Vagina (tissue), 2 donors: ENCODE measurements around the gene TLDC2. TPM values are rescaled to one million over a fixed set of nuclear protein-coding genes. Genes with fewer than 3 reads are reported as not detected.

Experiments used
- DNase-seq, 2 donors: peaks; one replicate each; pipeline ENCODE4 v3.0.0-alpha.2; 2017; ENCODE audit errors: extremely low spot score in 2 of 2
- H3K27ac ChIP-seq: fragments of 200-600 bp; sonication (generic); one replicate; pipeline ENCODE4 v1.5.1; 2019
- H3K27me3 ChIP-seq: fragments of 200-600 bp; sonication (generic); one replicate; pipeline ENCODE4 v1.5.1; 2019
- H3K36me3 ChIP-seq, 2 donors: fragments of 200-600 bp; sonication (generic); one replicate each; pipeline ENCODE4 v1.5.1; 2017 to 2019
- H3K4me1 ChIP-seq: fragments of 200-600 bp; sonication (generic); one replicate; pipeline ENCODE4 v1.5.1; 2019
- H3K4me3 ChIP-seq, 2 donors: fragments of 200-600 bp; sonication (generic); 1 replicate in 1 of 2; 2 replicates in 1 of 2; pipeline ENCODE4 v1.5.1; 2016 to 2019
- H3K9me3 ChIP-seq: fragments of 200-600 bp; sonication (generic); one replicate; pipeline ENCODE4 v1.5.1; 2019
- POLR2A ChIP-seq, 2 donors: fragments of 450-650 bp; IDR thresholded peaks; one replicate each; pipeline ENCODE4 v1.6.1; 2017; ENCODE audit warnings: antibody characterized with exemption in 2 of 2, mild to moderate bottlenecking in 2 of 2, moderate library complexity in 2 of 2
- POLR2AphosphoS5 ChIP-seq, 2 donors: sonication (generic); formaldehyde crosslinking; IDR thresholded peaks; one replicate each; pipeline ENCODE4 v1.9.0; 2017; ENCODE audit warnings: antibody characterized with exemption in 2 of 2, mild to moderate bottlenecking in 2 of 2, low read depth in 1 of 2; ENCODE audit not compliant: insufficient read depth in 1 of 2
- intact Hi-C: fragments of 100-400 bp; cut with DNase I; formaldehyde crosslinking; loops from one replicate; pipeline ENCODE4 v1.15.1; 2023
- total RNA-seq: library from RNA; depleted of rRNA; stranded (reverse); fragments of >200 nt; gene quantifications from one replicate; pipeline ENCODE4 v1.2.3, GENCODE V29; 2016
- TF ChIP-seq, protein P1 (sequence below), 3 experiments: fragments of 450-650 bp in 2 of 3; fragments of 200-600 bp in 1 of 3; sonication (generic) in 1 of 3; IDR thresholded peaks; one replicate each; pipeline ENCODE4 v1.5.1; 2017 to 2019; ENCODE audit warnings: antibody characterized with exemption in 3 of 3, mild to moderate bottlenecking in 2 of 3, moderate library complexity in 2 of 3

The TLDC2 gene
- total RNA-seq, 1 donor from 2014 or later: 3.9 TPM

DNA sequence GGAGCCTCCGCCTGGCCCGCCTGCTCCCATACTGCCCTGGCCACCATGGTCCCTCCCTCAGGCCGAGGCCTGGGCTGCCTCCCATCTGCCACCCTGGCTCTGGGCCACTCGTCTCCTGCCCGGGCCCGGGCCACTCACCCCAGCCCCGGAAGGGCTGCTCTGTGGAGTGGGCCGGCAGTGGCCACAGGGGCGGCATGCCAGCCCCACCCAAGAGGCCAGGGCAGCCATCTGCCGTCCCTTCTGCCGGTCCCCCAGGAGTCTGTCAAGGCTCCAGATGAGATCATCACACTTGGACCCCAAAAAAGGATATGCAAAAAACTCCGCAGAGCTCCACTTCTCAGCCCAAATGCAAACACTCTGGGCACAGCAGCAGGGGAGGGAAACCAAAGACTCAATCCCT, 23.8 kb upstream of the TLDC2 start:
- no peak for TF ChIP-seq POLR2A (IDR thresholded peaks at IDR 0.05)
- peak in 1 of 2 donors; percentile 58 for TF ChIP-seq POLR2AphosphoS5 (IDR thresholded peaks at IDR 0.05; ENCODE audit: insufficient read depth in 1 of 2, low read depth in 1 of 2)
- DNase-seq: no peak
- Histone ChIP-seq H3K36me3 (no peaks in the 10 kb centered on the region), H3K4me1 (peaks cover 71% of the 10 kb centered on the region), H3K27me3 (no peaks in the 10 kb centered on the region), H3K9me3 (no peaks in the 10 kb centered on the region), H3K4me3 (peak overlapping the region in 1 of 2 donors; percentile 39), H3K27ac (peak overlapping the region; percentile 79)
- intact Hi-C loops: no loop called here

GRCh38 chr20:36854348-36855240, 21.3 kb upstream of the TLDC2 start:
- Histone ChIP-seq H3K4me1 (peaks cover 78% of the 10 kb centered on the region), H3K36me3 (no peaks in the 10 kb centered on the region), H3K27ac (peak overlapping the region; percentile 79), H3K4me3 (no peak overlapping the region), H3K27me3 (no peaks in the 10 kb centered on the region), H3K9me3 (no peaks in the 10 kb centered on the region)
- no peak for DNase-seq
- intact Hi-C loops: no loop called here
- TF ChIP-seq POLR2A (IDR thresholded peaks at IDR 0.05): no peak
- TF ChIP-seq POLR2AphosphoS5 (IDR thresholded peaks at IDR 0.05; ENCODE audit: insufficient read depth in 1 of 2, low read depth in 1 of 2): no peak
- TF ChIP-seq, protein P1, sequence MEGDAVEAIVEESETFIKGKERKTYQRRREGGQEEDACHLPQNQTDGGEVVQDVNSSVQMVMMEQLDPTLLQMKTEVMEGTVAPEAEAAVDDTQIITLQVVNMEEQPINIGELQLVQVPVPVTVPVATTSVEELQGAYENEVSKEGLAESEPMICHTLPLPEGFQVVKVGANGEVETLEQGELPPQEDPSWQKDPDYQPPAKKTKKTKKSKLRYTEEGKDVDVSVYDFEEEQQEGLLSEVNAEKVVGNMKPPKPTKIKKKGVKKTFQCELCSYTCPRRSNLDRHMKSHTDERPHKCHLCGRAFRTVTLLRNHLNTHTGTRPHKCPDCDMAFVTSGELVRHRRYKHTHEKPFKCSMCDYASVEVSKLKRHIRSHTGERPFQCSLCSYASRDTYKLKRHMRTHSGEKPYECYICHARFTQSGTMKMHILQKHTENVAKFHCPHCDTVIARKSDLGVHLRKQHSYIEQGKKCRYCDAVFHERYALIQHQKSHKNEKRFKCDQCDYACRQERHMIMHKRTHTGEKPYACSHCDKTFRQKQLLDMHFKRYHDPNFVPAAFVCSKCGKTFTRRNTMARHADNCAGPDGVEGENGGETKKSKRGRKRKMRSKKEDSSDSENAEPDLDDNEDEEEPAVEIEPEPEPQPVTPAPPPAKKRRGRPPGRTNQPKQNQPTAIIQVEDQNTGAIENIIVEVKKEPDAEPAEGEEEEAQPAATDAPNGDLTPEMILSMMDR (IDR thresholded peaks at IDR 0.05): no peak

GRCh38 chr20:36855241-36855657, 20.7 kb upstream of the TLDC2 start:
- no peaks in the 10 kb centered on the region for H3K9me3 ChIP-seq
- no peaks in the 10 kb centered on the region for H3K36me3 ChIP-seq
- H3K4me3 ChIP-seq: peak overlapping the region in 1 of 2 donors; percentile 13
- peak overlapping the region; percentile 79 for H3K27ac ChIP-seq
- intact Hi-C loops: no loop called here
- H3K4me1 ChIP-seq: peaks cover 85% of the 10 kb centered on the region
- no peaks in the 10 kb centered on the region for H3K27me3 ChIP-seq
- TF ChIP-seq POLR2AphosphoS5 (IDR thresholded peaks at IDR 0.05; ENCODE audit: insufficient read depth in 1 of 2, low read depth in 1 of 2) (no peak), POLR2A (IDR thresholded peaks at IDR 0.05) (no peak)
- TF ChIP-seq, protein P1 (IDR thresholded peaks at IDR 0.05): no peak
- DNase-seq: no peak

DNA sequence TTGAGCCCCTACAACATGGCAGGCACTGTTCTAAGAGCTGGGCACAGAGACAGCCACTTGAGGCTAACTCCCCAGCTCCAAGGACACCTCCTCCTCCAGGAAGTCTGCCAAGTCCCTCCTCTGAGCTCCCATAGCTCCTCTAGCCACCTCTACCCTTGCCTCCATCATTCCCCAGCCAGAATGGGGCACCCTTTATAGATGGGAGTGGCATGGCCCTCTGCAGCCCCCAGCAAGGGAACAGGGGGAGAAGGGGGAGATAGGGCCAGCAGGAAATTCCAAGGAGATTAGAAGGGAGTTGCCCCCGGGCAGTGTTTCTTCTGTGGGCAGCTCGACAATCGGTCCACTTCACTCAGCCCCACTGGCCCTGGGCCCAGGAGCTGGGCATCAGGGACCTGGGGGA, 19.7 kb upstream of the TLDC2 start:
- Histone ChIP-seq H3K4me1 (peaks cover 94% of the 10 kb centered on the region), H3K27me3 (no peaks in the 10 kb centered on the region), H3K36me3 (no peaks in the 10 kb centered on the region), H3K9me3 (no peaks in the 10 kb centered on the region), H3K27ac (peak overlapping the region; percentile 79), H3K4me3 (no peak overlapping the region)
- intact Hi-C loops: no loop called here
- no peak for DNase-seq
- no peak for TF ChIP-seq POLR2AphosphoS5 (IDR thresholded peaks at IDR 0.05; ENCODE audit: insufficient read depth in 1 of 2, low read depth in 1 of 2)
- TF ChIP-seq POLR2A (IDR thresholded peaks at IDR 0.05): no peak
- TF ChIP-seq, protein P1 (IDR thresholded peaks at IDR 0.05): no peak

DNA sequence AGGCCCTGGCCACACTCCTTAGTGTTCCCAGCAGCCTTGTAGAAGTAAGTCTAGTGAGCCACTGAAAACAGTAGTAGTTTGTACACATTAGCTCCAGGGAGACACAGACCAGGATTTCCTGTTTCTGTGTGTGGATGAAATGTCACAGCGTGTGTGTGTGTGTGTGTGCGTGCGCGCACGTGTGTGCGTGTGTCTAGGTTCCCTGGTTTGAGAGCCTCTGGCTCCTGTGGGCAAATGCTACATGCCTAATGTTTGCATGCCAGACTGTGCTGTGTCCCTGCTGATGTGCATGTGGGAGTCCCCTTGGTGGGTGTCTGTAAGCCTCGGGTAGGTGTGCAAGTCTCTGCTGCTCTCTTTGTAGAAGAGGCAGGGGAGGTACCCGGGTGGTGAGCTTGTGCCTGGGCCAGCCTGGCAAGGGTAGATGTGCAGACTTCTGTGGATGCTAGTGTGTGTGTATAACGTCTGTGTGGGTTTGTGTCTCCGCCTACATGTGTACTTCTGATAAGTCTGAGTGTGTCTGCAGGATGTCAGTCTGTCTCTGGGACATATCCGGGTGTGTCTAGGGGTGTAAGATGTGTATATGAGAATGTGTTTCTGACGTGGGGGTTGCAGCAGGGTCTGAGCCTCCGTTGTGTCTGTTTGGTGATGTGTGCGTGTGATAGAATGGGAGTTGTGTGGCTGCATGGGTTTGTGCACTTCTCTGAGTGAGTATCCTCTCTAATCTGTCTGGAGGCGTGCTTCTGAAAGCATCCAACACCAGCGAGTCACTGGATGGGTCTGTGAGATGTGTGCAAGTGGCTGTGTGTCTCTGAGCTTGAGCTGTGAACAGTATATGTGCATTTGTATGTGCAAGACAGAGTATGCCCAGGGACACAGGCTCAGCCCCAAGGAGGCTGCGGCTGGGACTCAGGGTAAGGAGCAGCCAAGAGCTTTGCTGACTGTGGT, 19.0 kb upstream of the TLDC2 start:
- Histone ChIP-seq H3K27me3 (no peaks in the 10 kb centered on the region), H3K4me3 (no peak overlapping the region), H3K9me3 (no peaks in the 10 kb centered on the region), H3K4me1 (peaks cover 95% of the 10 kb centered on the region), H3K27ac (peak overlapping the region; percentile 79), H3K36me3 (no peaks in the 10 kb centered on the region)
- intact Hi-C loops: no loop called here
- no peak for TF ChIP-seq POLR2A (IDR thresholded peaks at IDR 0.05)
- TF ChIP-seq POLR2AphosphoS5 (IDR thresholded peaks at IDR 0.05; ENCODE audit: insufficient read depth in 1 of 2, low read depth in 1 of 2): no peak
- TF ChIP-seq, protein P1 (IDR thresholded peaks at IDR 0.05): no peak
- no peak for DNase-seq
